HK-2 (cell line): ENCODE data around the gene OR3A2.
"Not testable (repeated sequence)": the region's sequence is repeated elsewhere in the genome, so short reads cannot be mapped to it uniquely, and the experiment has no call there.

Source experiments
- DNase-seq: peaks from one replicate; pipeline ENCODE4 v3.0.0-alpha.2; 2018; ENCODE audit not compliant: unreplicated experiment

OR3A2 gene

DNA sequence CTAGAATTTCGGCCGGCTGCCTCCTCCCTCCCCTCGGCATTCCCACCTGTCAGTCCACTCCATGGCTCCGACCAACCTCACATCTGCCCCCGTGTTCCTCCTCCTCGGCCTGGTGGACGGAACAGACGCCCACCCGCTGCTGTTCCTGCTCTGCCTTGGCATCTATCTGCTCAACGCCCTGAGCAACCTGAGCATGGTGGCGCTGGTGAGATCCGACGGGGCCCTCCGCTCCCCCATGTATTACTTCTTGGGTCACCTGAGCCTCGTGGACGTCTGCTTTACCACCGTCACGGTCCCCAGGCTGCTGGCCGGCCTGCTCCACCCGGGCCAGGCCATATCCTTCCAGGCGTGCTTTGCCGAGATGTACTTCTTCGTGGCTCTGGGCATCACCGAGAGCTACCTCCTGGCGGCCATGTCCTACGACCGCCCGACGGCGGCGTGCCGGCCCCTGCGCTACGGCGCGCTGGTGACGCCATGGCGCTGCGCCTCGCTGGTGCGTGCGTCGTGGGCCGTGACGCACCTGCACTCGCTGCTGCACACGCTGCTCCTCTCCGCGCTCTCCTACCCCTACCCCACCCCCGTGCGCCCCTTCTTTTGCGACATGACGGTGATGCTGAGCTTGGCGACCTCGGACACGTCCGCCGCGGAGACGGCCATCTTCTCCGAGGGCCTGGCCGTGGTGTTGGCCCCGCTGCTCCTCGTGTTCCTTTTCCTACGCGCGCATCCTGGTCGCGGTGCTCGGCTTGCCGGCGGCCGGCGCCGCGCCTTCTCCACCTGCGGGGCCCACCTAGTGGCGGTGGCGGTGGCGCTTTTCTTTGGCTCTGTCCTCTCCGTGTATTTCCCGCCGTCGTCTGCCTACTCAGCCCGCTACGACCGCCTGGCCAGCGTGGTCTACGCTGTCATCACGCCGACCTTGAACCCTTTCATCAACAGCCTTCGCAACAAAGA is at the start of gene OR3A2:
OR3A2 (minus strand) TSS at position 440 of the 948 bp plus-strand sequence.
- peak; percentile 74 for DNase-seq

DNA sequence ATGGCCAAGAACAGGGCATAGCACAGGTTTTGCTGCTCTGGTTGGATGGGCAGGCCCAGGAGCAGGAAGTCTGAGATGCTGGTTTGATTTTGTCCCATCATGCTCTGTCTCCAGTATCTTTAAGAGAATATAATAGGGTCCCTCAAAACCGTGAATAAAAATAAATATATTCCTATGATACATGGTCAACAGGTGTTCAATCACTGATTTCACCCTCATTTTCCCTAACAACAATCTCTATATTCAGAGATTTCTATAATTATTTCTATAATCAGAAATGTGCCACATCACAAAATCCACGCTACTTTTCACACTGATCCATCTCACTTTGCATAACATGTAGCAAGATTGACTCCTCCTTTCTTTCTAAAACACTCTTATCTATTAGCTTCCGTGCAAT is 47.6 kb upstream of the OR3A2 start, which contains the start of gene OR1E2:
OR1E2 (minus strand) TSS at position 101 of the 400 bp plus-strand sequence; CDS start at position 101, 0 bp downstream.
- DNase-seq, result no peak

DNA sequence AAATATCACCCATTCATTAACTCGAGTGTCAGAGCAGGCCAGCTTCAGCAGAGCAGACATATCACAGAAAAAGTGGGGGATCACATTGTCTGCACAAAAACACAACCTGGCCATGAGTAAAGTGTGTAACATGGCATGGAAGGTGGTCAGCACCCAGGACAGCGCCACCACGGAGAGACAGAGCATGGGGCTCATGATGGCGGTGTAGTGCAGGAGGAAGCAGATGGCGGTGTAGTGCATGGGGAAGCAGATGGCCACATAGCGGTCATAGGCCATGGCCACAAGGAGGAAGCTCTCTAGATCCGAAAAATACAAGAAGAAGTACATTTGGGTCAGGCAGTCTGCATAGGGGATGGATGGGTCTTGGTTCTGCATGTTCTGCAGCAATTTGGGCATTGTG is 47.1 kb upstream of the OR3A2 start:
- peak; percentile 4 for DNase-seq

DNA sequence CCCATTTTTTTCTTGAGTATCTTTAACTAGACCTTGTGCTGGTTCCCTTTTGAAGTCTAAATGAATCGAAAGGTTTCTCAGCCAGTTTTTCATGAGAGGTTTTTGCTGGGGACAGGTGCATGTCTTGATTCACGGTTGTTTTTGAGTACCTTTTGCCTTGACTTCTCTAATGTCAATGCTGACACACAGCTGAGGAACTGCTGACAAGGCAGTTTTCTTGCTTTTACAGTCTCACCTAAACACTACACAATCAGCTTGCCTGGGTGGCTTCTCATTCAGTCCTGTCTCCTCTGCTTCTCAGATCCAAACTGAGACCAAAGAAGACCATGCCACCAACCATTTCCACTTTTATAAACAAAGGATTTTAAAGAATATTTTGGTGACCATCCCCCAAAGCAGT is 32.1 kb upstream of the OR3A2 start:
- no peak for DNase-seq

DNA sequence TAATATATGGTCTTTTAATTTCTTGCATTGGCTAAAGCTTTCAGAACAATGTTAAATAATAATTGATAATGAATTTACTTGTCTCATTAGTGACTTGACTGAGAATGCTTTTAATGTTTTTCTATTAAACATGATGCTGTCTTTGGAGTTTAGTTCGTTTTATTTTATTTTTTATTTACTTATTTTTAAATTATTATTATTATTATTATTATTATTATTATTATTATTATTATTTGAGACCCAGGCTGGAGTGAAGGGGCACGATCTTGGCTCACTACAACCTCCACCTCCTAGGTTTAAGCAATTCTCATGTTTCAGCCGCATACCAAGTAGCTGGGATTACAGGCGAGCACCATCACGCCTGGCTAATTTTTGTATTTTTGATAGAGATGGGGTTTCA is 29.5 kb upstream of the OR3A2 start:
- no peak for DNase-seq

DNA sequence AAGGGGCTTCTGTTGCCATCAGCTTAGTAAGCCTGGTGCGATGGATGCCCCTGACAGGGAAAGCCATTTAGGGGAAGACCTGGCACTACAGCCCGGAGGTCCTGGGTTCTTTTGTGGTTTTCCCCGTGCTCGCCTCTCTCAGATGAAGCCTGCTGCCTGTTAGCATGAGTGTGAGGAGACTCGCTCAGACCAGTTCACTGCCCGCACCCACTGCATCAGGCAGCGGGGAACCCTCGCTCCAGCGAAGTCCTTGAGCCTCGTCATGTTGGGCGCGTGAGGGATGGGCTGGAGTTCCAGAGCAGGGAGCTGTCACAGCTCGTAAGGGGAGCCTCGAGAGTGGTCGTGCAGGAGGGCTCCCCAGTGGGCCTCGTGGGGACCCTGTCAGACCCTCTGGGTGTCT is 26.1 kb upstream of the OR3A2 start:
- not testable (repeated sequence) for DNase-seq

DNA sequence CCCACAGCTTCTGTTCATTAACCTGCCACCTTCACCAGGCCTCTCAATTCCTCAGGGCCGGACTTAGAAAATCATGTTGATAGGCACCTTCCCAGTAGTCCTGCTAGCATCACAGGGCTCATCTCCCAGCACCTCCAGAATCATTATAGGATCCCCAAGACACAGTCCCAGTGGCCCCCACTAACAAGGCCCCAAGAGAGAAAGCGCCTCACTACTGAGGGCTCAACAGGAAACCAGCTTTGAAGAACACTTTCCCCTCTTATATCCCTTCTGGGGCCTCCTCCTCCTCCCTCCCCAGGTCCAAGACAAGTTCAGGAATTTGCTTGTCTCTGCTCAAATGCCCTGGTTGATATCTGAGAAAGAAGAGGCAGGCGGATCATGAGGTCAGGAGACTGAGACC is 25.0 kb upstream of the OR3A2 start, which contains the start of gene OR3A3:
OR3A3 (plus strand) TSS at position 301 of the 400 bp plus-strand sequence.
- no peak for DNase-seq

DNA sequence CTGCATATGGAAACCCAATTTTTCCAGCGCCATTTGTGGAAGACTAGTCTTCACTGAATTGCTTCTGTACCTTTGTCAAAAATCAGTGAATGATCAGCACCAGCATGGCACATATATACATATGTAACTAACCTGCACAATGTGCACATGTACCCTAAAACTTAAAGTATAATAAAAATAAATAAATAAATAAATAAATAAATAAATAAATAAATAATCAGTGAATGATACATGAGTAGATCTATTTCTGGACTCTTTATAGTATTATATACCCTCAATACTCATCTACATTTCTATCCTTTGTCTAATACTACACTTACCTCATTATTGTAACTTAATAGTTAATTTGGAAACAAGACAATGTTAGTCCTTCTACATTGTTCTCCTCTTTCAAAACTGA is 17.7 kb upstream of the OR3A2 start:
- DNase-seq, result not testable (repeated sequence)

DNA sequence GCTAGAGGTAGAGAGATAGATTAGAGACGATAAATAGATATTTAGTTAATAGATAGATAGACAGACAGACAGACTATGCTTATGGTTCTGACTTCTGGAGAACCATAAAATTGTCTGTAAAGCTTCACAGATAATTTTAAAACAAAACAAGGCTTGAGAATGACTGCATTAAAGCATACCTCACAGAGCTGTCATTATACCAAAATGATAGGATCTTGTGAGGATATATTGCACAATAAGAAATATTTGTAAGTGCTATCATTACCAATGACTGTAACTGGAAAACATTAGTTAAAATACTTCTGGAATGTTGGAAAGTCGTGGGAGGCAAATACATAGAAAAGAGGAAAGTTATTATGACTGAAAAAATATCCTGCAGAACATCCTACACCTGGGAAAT is 15.7 kb upstream of the OR3A2 start:
- no peak for DNase-seq

DNA sequence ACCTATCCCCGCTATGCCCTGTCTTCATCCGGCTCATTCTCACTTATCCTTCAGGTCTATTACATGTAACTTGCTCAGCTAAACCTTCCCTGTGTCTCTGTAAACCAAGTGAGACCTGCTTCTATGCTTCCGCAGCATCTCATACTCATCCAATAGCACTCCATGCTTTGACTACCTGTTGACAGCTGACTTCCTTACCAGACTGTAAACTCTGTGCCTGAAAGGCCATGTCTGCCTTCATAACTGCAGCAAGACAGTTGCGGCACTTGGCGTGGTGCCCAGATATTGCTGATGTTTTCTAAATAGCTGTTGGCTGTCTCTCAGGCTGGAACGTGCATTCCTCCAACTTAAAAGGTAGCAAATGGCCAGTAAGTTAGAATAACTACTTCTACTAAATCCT is 13.9 kb upstream of the OR3A2 start:
- no peak for DNase-seq

DNA sequence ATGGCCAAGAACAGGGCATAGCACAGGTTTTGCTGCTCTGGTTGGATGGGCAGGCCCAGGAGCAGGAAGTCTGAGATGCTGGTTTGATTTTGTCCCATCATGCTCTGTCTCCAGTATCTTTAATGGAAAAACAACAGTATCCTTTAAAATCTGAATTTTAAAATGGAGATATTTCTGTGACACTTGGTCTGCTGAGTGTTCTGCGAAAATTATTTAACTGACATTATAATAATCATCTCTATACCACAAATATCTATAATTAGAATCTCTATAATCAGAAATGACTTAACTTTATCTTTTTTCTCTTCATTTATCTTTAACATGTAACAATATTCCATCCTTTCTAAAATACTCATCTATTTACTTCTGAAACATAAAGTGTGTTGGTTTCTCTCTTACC is 12.2 kb upstream of the OR3A2 start, which contains the start of gene OR1E1:
OR1E1 (minus strand) TSS at position 101 of the 400 bp plus-strand sequence; CDS start at position 101, 0 bp downstream.
- DNase-seq, result no peak

DNA sequence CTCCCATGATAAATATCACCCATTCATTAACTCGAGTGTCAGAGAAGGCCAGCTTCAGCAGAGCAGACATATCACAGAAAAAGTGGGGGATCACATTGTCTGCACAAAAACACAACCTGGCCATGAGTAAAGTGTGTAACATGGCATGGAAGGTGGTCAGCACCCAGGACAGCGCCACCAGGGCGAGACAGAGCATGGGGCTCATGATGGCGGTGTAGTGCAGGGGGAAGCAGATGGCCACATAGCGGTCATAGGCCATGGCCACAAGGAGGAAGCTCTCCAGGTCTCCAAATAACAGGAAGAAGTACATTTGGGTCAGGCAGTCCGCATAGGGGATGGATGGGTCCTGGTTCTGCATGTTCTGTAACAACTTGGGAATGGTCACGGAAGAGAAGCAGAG is 11.7 kb upstream of the OR3A2 start:
- not testable (repeated sequence) for DNase-seq

DNA sequence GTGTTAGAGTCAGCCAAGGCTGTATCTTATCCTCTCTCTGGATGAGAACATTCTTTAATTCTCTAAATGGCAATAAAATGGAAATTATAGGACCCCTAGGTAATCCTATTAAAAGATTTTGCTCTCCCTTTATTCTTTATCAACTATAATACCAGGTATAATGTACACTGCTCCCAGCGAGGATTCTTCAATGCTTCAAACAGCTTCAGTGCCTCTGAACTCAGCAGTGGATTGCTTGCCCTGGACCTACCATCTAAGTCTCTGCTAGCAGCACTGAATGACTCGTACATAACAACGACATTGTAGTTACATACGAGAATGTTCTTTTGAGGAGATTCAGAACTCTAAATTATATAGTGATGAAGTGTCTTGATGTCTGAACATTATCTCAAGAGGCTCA is 3.7 kb upstream of the OR3A2 start:
- DNase-seq, result no peak

DNA sequence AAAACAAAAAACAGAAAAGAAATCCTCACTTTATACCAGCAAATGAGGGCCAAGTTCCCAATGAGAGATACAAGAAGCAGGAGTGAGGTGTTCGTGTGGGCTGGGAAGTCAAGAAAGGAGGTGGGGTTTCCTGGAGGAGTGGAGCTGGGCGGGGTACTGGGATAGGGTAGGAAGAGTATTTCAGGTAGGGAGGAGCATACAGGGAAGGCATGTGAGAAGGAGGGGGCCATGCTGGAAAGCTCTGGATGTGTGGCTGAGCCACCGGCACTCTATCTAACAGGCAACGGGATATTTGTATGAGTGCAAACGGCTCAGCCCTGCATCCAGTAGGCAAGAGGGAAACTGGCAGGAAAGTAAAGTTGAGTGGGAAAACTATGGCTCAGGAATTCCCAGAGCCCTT is 4.2 kb downstream of the OR3A2 start:
- no peak for DNase-seq

DNA sequence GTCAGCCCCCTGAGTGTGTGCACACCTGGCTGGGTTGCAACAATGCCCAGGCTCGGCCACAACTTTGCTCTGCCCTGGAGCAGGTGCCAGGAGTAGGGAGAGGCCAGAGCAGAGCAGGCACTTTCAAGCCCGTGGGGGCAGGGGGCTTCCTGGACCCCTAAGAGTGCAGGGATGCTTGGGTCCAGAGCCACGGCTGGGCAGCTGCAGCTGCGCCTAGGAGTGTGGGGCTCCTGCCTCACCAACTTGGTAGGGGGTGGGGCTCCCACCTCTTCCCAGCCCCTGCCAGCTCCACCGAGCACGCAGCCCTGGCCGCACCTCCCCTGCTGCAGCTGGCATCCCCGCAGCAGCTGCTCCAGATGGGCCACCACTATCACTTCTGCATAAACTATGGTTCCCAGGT is 7.8 kb downstream of the OR3A2 start:
- DNase-seq, result no peak

DNA sequence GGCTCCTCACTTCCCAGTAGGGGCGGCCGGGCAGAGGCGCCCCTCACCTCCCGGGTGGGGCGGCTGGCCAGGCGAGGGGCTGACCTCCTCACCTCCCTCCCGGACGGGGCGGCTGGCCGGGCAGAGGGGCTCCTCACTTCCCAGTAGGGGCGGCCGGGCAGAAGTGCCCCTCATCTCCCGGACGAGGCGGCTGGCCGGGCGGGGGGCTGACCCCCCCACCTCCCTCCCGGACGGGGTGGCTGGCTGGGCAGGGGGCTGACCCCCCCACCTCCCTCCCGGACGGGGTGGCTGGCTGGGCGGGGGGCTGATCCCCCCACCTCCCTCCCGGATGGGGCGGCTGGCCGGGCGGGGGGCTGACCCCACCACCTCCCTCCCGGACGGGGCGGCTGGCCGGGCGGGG is 14.9 kb downstream of the OR3A2 start:
- DNase-seq, result not testable (repeated sequence)

DNA sequence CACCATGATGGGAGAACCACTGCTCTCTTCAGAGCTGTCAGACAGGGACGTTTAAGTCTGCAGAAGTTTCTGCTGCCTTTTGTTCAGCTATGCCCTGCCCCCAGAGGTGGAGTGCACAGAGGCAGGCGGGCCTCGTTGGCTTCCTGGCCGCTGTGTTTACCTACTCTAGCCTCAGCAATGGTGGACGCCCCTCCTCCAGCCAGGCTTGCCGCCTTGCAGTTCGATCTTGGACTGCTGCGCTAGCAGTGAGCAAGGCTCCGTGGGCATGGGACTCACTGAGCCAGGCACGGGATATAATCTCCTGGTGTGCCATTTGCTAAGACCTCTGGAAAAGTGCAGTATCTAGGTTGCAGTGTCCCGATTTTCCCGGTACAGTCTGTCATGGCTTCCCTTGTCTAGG is 43.3 kb downstream of the OR3A2 start:
- DNase-seq, result not testable (repeated sequence)

DNA sequence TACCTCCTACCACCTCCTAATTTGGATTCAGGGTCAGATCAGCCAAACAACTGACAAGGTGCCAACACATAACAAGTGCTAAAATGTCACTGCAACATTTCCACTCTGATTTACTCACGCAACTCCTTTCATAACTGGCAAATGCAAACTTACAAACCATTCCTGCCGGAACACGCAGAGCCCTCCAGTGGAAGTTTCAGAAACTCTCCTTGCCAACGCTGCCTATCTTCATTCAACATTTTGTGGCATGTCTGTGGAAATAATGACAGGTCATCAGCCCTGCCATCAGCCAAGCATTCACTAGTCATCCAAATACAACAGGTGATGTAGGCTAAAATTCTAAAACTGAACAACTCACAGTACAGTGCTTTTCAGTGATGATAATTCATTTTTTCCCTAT is 50.2 kb downstream of the OR3A2 start:
- DNase-seq, result no peak

DNA sequence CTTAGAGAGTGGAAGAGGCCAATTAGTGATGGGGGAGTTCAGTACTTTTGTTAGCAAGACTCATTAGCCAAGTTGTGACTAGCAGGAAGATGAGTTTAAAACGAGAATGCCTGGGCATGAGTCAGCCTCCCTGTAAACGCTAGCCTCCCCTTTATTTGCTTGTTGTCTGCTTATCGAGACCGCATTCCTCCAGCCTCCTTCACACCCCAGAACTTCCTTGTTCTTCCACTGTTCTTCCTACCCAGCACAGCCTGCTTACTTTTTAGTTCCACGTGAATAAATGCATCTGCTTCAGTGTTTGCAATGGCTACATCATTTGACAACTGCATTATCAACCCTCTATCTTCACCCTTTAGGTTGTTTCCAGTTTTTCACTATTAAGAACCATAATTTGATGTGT is 67.8 kb downstream of the OR3A2 start:
- no peak for DNase-seq

DNA sequence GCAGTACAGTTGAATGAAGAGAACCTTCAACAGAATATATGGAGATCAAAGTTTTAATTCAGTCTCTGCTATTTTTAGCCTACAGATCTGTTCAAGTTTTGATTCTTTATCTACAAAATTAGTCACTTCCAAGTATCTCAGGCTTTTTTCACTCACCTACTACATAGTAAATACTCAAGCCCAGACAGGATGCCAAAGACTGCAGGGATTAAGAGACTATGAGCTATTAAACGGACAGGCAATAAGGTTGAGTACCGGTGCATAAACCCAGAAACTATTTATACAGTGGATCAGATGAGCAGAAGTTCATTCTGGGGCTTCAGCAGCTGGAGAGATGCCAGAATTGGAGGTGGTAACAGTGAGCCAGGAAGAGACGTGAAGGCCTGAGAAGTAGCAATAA is 69.3 kb downstream of the OR3A2 start:
- no peak for DNase-seq

DNA sequence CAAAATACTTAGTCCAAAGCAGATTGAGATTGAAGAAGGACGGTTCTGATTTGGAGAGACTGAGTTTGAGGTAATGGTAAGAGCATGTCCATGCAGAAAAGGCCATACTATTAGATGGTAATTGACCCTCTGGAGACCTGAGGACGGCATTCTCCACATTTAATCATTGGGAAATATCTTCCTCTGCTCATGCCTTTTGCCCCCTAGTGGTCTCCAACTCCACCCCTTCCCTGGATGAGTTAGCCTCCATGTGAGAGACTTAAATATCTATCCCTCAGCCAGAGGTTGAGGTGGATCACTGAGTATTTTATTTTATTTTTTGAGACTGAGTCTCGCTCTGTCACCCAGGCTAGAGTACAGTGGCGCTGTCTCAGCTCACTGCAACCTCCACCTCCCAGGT is 77.5 kb downstream of the OR3A2 start:
- no peak for DNase-seq

DNA sequence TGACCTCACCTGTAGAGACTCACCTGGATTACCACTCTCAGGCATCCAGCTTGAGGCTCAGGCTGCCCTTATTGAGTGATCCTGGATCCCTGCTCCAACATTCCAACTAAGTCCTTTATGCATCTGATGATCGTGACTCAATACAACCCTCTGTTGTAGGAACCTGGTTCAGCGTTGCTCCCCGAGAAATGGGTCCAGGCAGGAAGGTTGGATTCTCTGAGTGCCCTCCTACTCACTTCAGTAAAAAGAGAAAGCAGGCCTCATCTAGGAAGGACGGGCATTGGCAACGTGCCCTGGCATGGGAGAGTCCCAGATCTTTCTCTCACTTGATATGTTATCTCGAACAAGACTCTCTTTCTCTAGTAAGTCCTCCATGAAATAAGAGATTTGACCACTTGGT is 87.8 kb downstream of the OR3A2 start, which contains the start of gene OR3A1:
OR3A1 (minus strand) TSS at position 101 of the 400 bp plus-strand sequence. CDS start 5,778 bp downstream, outside the sequence.
- no peak for DNase-seq

DNA sequence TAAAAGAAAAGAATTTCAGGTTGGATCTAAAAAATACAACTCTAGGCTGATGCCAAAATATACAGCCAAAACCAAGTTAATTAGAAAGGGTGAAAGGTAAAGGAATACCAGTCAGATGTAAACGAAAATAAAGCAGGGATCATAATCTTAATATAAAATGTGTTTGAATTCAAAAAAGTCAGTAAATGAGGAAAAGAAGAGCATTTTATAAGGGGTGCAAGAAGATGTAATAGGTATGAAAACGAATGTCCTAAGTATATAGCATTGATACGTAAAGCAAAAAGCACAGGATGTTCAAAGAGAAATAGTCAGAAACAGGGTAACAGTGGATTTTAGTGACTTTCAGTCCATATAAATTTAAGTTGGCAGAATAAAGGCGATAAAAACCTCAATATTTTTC is 90.5 kb downstream of the OR3A2 start:
- no peak for DNase-seq
